Body of pancreas (tissue), 4 donors: Measurements from ENCODE around the gene MCF2L2.

ENCODE experiments used
- CTCF ChIP-seq, 7 experiments: fragments of 450-650 bp in 4 of 7; fragments of 200-600 bp in 3 of 7; sonication (generic) in 3 of 7; IDR thresholded peaks; one replicate each; pipeline ENCODE4 v1.5.1; 2016 to 2019; ENCODE audit warnings: antibody characterized with exemption in 7 of 7
- POLR2A ChIP-seq, 3 donors: fragments of 450-650 bp; IDR thresholded peaks; one replicate each; pipeline ENCODE4 v1.6.1; 2016; ENCODE audit warnings: antibody characterized with exemption in 3 of 3, mild to moderate bottlenecking in 2 of 3

- no peak for TF ChIP-seq CTCF (IDR thresholded peaks at IDR 0.05)
- no peak for TF ChIP-seq POLR2A (IDR thresholded peaks at IDR 0.05)
Observed at GRCh38 chr3:183255348-183255730, 173.1 kb downstream of the MCF2L2 start.
